T-helper 1 cell (primary cell): ENCODE results near the gene MYOCOS.
"Not testable (repeated sequence)": the region's sequence is repeated elsewhere in the genome, so short reads cannot be mapped to it uniquely, and the experiment has no call there.

Experiments
- DNase-seq, 5 donors: peaks; one replicate each; pipeline ENCODE4 v3.0.0-alpha.2; 2012 to 2020
- total RNA-seq, 4 donors: gene quantifications; one replicate each; lab custom pipeline; 2026; lab: John Stamatoyannopoulos, UW

Gene MYOCOS
- total RNA-seq, result 0 to 1.1 (median 0.16) reads per million in 4 donors

- DNase-seq, result no peak
Observed at GRCh38 chr1:171622152-171622462, at the start of gene MYOCOS. TSS of gene MYOCOS (plus strand) at chr1:171622243. CDS start at chr1:171623884, 1,641 bp downstream.

- DNase-seq, result no peak
Observed at GRCh38 chr1:171576144-171576543, 45.9 kb upstream of the MYOCOS start.

GRCh38 chr1:171581226-171581625, 40.8 kb upstream of the MYOCOS start:
- DNase-seq, result no peak

GRCh38 chr1:171581766-171582165, 40.3 kb upstream of the MYOCOS start:
- no peak for DNase-seq

GRCh38 chr1:171582589-171582988, 39.5 kb upstream of the MYOCOS start:
- no peak for DNase-seq

- DNase-seq, result no peak
Observed at GRCh38 chr1:171583591-171584201, 38.3 kb upstream of the MYOCOS start.

- DNase-seq, result no peak
Observed at GRCh38 chr1:171585715-171586114, 36.3 kb upstream of the MYOCOS start.

GRCh38 chr1:171588230-171588629, 33.8 kb upstream of the MYOCOS start:
- no peak for DNase-seq

GRCh38 chr1:171590022-171590421, 32.0 kb upstream of the MYOCOS start:
- DNase-seq, result no peak

- DNase-seq, result no peak
Observed at GRCh38 chr1:171595324-171595723, 26.7 kb upstream of the MYOCOS start.

- no peak for DNase-seq
Observed at GRCh38 chr1:171596119-171596518, 25.9 kb upstream of the MYOCOS start.

GRCh38 chr1:171596705-171597104, 25.3 kb upstream of the MYOCOS start:
- DNase-seq, result no peak

GRCh38 chr1:171597203-171597602, 24.8 kb upstream of the MYOCOS start:
- DNase-seq, result no peak

- DNase-seq, result not testable (repeated sequence)
Observed at GRCh38 chr1:171600310-171600709, 21.7 kb upstream of the MYOCOS start.

- DNase-seq, result no peak
Observed at GRCh38 chr1:171600862-171601261, 21.2 kb upstream of the MYOCOS start.

GRCh38 chr1:171603042-171603441, 19.0 kb upstream of the MYOCOS start:
- not testable (repeated sequence) for DNase-seq

GRCh38 chr1:171606402-171606941, 15.6 kb upstream of the MYOCOS start:
- DNase-seq, result no peak

GRCh38 chr1:171610385-171610784, 11.7 kb upstream of the MYOCOS start:
- no peak for DNase-seq

GRCh38 chr1:171611306-171611705, 10.7 kb upstream of the MYOCOS start:
- DNase-seq, result no peak

GRCh38 chr1:171613282-171613681, 8.8 kb upstream of the MYOCOS start:
- DNase-seq, result no peak

- not testable (repeated sequence) for DNase-seq
Observed at GRCh38 chr1:171615122-171615906, 6.7 kb upstream of the MYOCOS start.

- DNase-seq, result no peak
Observed at GRCh38 chr1:171616586-171616985, 5.5 kb upstream of the MYOCOS start.

GRCh38 chr1:171623651-171624331, 1.7 kb downstream of the MYOCOS start:
- DNase-seq, result no peak

GRCh38 chr1:171625225-171625624, 3.2 kb downstream of the MYOCOS start:
- DNase-seq, result no peak
